Measurements from ENCODE around the gene MEA1.

The MEA1 gene

GRCh38 chr6:42966571-42966970, 47.2 kb downstream of the MEA1 start:
- peaks cover 3% of the 10 kb centered on the region for H3K36me3 ChIP-seq (ENCODE audit: control insufficient read depth, low read depth, low read length)
- H3K9ac ChIP-seq (ENCODE audit: low read length), result no peak overlapping the region
- no peaks in the 10 kb centered on the region for H3K4me1 ChIP-seq (ENCODE audit: control insufficient read depth, low read depth, low read length)

GRCh38 chr6:42963855-42964605, 49.7 kb downstream of the MEA1 start:
- Histone ChIP-seq H3K4me3 (ENCODE audit: low read length) (no peak overlapping the region), H3K36me3 (ENCODE audit: control insufficient read depth, low read depth, low read length) (peaks cover 3% of the 10 kb centered on the region), H3K9me3 (ENCODE audit: control insufficient read depth, low read depth, low read length) (no peaks in the 10 kb centered on the region), H3K27me3 (ENCODE audit: control insufficient read depth, insufficient read depth, low read length) (peaks cover 24% of the 10 kb centered on the region), H3K4me1 (ENCODE audit: control insufficient read depth, low read depth, low read length) (no peaks in the 10 kb centered on the region), H3K27ac (ENCODE audit: low read length) (no peak overlapping the region), H3K9ac (ENCODE audit: low read length) (no peak overlapping the region)

More at GRCh38 chr6:42966571-42966970, 47.2 kb downstream of the MEA1 start:
- Histone ChIP-seq H3K27me3 (ENCODE audit: control insufficient read depth, insufficient read depth, low read length) (no peaks in the 10 kb centered on the region), H3K9me3 (ENCODE audit: control insufficient read depth, low read depth, low read length) (no peaks in the 10 kb centered on the region), H3K4me3 (ENCODE audit: low read length) (no peak overlapping the region), H3K27ac (ENCODE audit: low read length) (no peak overlapping the region)

- H3K9me3 ChIP-seq (ENCODE audit: control insufficient read depth, low read depth, low read length), result no peaks in the 10 kb centered on the region
- no peaks in the 10 kb centered on the region for H3K4me1 ChIP-seq (ENCODE audit: control insufficient read depth, low read depth, low read length)
- no peak overlapping the region for H3K27ac ChIP-seq (ENCODE audit: low read length)
- peaks cover 28% of the 10 kb centered on the region for H3K27me3 ChIP-seq (ENCODE audit: control insufficient read depth, insufficient read depth, low read length)
- no peak overlapping the region for H3K9ac ChIP-seq (ENCODE audit: low read length)
- H3K36me3 ChIP-seq (ENCODE audit: control insufficient read depth, low read depth, low read length), result peaks cover 3% of the 10 kb centered on the region
- H3K4me3 ChIP-seq (ENCODE audit: low read length), result no peak overlapping the region
These were observed 50.4 kb downstream of the MEA1 start for GRCh38 chr6:42963179-42963854.

GRCh38 chr6:42962502-42963178, 51.1 kb downstream of the MEA1 start:
- Histone ChIP-seq H3K9me3 (ENCODE audit: control insufficient read depth, low read depth, low read length) (no peaks in the 10 kb centered on the region), H3K36me3 (ENCODE audit: control insufficient read depth, low read depth, low read length) (peaks cover 3% of the 10 kb centered on the region), H3K4me3 (ENCODE audit: low read length) (no peak overlapping the region), H3K27ac (ENCODE audit: low read length) (no peak overlapping the region), H3K27me3 (ENCODE audit: control insufficient read depth, insufficient read depth, low read length) (peaks cover 28% of the 10 kb centered on the region), H3K4me1 (ENCODE audit: control insufficient read depth, low read depth, low read length) (no peaks in the 10 kb centered on the region), H3K9ac (ENCODE audit: low read length) (no peak overlapping the region)

DNA sequence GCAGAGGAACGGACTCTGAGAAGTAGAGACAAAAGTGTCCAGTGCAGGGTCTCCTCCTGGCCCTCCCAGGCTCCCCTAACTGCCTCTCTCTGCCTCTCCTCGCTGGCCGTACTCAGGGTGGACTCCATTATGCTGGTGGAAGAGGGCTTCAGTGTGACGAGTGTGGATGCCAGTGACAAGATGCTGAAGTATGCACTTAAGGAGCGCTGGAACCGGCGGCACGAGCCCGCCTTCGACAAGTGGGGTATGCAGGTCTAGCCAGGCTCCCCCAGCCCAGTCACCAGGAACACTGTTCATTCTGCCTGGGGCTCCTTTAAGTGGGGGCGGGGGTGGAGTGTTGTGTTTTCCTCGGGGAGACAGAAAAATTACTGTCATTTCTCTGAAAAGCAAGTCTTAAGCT, 51.6 kb downstream of the MEA1 start:
- Histone ChIP-seq H3K27ac (ENCODE audit: low read length) (no peak overlapping the region), H3K36me3 (ENCODE audit: control insufficient read depth, low read depth, low read length) (peaks cover 3% of the 10 kb centered on the region), H3K27me3 (ENCODE audit: control insufficient read depth, insufficient read depth, low read length) (peaks cover 28% of the 10 kb centered on the region), H3K4me1 (ENCODE audit: control insufficient read depth, low read depth, low read length) (no peaks in the 10 kb centered on the region), H3K9ac (ENCODE audit: low read length) (no peak overlapping the region), H3K4me3 (ENCODE audit: low read length) (no peak overlapping the region), H3K9me3 (ENCODE audit: control insufficient read depth, low read depth, low read length) (no peaks in the 10 kb centered on the region)

Measured in iPS-18a (cell line).